OCI-LY7 (cell line): ENCODE measurements around the gene FBXW7.

Experiments
- EZH2phosphoT487 ChIP-seq: fragments of 200-600 bp; sonication (generic); IDR thresholded peaks from 2 replicates; pipeline ENCODE4 v1.6.1; 2018; ENCODE audit warnings: low read depth, borderline replicate concordance, mild to moderate bottlenecking, mixed run types, antibody characterized with exemption, low read length, moderate library complexity, mixed read lengths
- TF ChIP-seq, protein P1 (sequence below): fragments of 200-600 bp; sonication (generic); conservative IDR thresholded peaks from 2 replicates; pipeline ENCODE4 v1.5.1; 2014; ENCODE audit warnings: mild to moderate bottlenecking, antibody characterized with exemption, low read length, moderate library complexity, mixed read lengths

DNA sequence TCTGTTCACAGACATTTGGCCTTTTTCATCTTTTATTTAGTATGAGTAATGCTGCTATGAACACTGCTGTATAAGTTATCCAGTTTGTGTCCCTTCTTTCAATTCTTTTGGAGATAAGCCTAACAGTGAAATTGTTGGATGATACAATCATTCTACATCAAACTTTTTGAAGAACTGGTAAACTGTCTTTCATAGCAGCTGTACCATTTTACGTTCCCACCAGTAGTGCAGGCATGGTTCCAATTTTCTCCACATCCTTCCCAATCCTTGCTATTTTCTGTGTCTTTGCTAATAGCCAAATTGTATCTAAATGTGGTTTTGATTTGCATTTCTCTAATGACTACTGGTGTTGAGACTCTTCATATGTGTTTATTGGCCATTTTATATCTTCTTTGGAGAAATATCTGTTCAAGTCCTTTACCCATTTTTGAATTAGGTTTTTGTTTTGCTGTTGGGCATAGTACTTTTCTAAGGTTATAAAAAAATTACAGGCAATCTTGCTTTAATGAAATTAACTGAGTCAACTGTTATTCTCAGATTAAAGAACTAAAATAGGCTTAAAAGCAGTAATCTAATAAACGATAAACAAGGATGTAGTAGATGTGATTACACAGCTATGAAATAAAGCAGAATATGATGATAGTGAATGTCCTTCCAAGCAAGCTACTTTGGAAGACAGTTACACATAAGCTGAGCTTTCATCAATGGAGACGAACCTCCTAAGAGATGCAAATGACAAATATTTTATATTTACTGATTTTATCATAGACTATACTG, 57.2 kb downstream of the FBXW7 start:
- TF ChIP-seq, protein P1, sequence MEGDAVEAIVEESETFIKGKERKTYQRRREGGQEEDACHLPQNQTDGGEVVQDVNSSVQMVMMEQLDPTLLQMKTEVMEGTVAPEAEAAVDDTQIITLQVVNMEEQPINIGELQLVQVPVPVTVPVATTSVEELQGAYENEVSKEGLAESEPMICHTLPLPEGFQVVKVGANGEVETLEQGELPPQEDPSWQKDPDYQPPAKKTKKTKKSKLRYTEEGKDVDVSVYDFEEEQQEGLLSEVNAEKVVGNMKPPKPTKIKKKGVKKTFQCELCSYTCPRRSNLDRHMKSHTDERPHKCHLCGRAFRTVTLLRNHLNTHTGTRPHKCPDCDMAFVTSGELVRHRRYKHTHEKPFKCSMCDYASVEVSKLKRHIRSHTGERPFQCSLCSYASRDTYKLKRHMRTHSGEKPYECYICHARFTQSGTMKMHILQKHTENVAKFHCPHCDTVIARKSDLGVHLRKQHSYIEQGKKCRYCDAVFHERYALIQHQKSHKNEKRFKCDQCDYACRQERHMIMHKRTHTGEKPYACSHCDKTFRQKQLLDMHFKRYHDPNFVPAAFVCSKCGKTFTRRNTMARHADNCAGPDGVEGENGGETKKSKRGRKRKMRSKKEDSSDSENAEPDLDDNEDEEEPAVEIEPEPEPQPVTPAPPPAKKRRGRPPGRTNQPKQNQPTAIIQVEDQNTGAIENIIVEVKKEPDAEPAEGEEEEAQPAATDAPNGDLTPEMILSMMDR: no peak
- no peak for TF ChIP-seq EZH2phosphoT487
